NOMO-1 treated with DMSO at 0.1 percent for 48 hours (cell line): Measurements from ENCODE around the gene NBEA.

Experiments used
- DNase-seq: peaks from one replicate; lab custom pipeline; 2025; ENCODE audit not compliant: unreplicated experiment; lab: John Stamatoyannopoulos, UW

The NBEA gene

GRCh38 chr13:35472323-35472881 lies 530.3 kb downstream of the NBEA start:
- no peak for DNase-seq

DNA sequence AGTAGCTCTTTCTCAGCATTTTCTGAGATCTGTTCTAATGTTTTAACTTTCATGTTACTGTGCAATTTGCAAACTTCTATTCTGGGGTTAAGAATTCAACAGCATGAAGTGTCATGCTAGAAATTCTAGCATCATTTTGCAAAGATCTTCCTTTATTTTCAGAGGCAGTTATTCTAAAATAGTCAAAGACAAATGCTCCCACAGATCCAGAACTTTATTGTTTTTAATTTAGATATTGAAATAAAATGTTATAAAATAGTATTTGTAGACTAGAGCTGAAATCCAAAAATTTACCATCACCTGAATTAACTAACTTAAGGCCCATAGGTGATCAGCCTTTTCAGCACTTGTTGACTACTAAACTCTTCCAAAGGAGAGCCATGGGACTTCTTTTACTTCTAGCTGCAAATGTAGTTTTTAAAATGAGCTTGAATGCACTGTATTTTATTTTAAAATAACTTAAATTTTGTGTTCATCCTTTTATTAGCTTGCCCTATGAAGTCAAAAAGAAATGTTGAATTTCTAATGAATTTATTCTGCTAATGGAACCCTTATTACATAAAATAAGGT lies 531.2 kb downstream of the NBEA start:
- no peak for DNase-seq

- DNase-seq: no peak
These were observed 531.7 kb downstream of the NBEA start for GRCh38 chr13:35473802-35474201.

- no peak for DNase-seq
These were observed 532.6 kb downstream of the NBEA start for GRCh38 chr13:35474496-35475211.

DNA sequence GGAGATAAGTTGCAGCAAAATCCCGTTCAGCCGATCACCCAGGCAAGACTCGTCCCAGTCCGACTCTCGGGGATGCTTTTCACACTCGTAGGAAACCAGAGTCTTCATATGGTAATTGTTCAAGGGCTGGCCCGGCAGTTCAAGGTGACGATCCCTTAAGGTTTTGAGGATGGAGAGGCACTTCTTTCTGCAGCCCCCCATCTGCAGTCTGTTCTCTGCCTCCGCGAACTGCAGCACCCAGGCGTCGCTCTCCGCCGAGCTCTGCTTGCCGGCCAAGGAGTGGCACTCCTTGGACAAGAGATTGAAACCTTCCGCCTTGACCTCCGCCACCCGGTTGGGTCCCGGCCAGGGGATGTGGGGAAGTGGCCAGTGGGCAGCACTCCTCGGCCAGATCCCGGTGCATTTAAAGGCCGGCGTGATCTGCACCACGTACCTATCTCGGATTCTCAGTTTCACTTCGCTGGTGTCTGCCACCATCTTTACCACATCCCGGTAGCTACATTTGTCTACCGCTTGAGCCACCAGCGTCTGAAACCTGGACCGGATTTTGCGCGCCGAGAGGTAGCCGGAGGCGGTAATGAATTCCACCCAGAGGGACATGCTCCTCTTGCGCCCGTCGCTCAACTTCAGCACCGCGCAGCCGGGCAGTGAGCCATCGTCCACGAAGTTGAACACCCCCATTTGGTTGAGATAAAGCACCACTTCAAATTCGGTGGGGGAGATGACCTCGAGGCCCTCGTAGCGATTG lies 533.3 kb downstream of the NBEA start:
- no peak for DNase-seq

DNA sequence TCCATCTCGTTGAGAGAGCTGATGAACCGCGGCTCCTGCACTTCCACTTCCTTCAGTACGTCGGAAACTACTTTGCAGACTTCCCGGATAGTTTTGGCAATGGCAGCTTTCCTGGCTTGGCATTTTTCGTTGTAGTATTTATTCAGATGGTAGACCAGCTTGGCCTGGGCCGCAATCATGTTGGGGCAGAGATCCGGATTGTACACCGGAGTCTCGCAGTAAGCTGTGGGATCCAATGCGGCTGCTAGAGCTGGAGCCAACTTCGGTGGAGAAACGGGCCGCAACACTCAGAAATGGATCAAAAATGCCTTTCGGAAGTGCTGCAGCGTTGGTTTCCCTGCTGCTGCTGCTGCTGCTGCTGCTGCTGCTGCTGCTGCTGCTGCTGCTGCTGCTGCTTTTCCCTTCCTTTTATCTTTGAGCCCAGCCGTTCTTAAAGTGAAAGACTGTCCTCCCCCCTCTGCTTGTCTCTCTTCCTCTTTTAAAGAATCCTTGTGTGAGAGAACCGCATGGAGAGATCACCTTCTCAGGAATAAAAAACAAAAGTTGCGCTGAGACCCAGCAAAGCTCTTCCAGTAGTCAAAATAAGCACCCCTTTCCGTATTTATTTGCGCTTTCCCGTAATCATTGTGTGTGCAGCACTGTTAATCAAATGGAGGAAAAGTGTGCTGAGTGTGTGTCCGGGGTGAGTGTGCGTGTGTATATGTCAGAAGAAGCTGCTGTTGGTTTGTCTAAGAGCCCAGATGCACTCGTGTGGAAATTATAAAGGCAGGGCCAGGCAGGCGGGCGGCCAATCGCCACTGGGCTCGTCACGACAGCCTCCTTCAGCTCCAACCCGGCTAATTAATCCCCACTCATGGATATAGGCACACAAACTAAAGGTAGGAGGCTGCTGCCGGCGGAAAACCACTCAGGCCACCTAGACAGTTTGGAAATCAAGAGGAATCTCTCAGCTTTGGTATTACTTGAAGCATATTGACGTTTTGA lies 534.2 kb downstream of the NBEA start, which contains the start of gene MAB21L1:
Gene MAB21L1, minus strand, starts transcription at position 730 of the 984 bp plus-strand sequence. Its CDS starts 551 bp downstream, at position 179.
- DNase-seq: peak; percentile 38

DNA sequence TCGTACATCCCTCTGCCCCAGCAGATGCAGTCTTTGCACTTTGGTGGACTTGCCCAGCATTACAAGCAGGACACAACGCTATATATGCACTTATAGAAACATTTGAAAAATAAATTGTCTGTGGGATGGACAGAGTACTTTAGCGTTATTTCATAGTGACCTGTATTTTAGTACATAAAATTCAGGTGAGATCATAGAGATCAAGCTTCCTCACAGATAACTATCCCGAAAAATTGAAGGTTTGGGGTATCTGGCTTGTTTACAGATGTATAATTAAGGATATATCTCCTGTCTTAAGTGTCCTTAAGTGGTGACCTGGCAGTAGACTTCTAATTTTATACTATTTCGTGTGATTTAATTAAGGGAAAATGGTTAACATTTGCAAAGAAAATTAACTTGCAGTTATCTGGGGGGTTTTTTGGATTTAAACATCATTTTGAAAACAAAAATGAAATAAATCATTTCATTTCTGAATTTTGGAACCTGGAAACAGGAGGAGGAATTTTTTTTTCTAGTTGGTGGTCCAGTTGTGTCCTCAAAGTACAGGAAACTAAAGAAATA lies 535.4 kb downstream of the NBEA start:
- DNase-seq: no peak

DNA sequence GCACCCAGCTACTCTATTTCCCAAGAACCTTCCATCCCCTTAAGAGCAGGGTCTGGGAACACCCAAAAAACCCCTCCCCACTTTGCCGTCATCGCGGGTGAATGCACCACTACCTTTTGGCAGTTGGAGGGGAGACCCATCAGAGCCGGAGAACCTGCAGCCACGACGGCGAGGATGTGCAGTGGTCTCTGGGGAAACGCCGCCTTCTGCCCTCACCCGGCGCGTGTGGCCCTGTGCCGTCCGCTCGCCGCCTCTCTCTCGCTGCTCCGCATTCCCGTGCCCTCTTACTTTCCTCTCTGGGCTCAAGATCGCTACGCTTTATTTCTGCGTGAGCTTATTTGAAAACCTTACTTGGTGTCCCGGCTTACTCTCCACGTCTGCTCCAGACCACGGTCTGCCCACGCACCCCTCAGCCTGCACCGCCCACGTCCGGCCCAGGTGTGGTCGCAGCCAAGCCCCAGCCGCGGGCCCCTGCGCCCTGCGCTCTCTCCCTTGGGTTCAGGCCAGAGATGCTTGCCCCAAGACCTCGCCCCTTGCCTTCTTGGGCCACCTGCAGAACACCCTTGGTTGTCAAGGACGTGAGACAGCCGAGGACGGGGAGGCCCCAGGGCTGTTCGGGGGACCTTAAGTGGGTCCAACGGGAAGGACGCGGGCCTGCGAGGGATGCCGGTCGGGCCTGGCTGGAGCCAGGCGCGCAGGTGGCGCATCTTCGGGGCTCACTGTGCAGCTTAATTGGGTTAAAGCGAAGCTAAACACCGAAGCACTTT lies 536.4 kb downstream of the NBEA start:
- no peak for DNase-seq

GRCh38 chr13:35479038-35479492 lies 537.0 kb downstream of the NBEA start:
- DNase-seq: no peak

DNA sequence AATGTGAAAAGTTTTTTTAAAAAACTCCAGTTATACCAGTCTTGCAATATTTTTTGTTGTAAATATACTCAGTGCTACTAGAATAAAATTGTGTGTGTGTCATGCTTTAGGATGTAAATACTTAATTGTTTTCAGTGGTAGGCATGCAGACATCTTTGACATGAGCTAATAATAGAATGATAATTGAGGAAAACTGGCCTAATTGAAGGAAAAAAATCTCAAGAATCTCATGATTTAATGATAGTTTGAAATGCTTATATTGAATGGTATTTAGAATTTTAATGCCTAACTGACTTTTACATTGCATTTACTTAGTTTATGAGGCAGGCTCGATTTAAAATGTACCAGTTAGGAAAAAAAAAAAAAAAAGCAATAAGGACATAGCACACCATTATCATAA lies 537.6 kb downstream of the NBEA start:
- DNase-seq: no peak

- DNase-seq: no peak
These were observed 538.3 kb downstream of the NBEA start for GRCh38 chr13:35480346-35480745.

DNA sequence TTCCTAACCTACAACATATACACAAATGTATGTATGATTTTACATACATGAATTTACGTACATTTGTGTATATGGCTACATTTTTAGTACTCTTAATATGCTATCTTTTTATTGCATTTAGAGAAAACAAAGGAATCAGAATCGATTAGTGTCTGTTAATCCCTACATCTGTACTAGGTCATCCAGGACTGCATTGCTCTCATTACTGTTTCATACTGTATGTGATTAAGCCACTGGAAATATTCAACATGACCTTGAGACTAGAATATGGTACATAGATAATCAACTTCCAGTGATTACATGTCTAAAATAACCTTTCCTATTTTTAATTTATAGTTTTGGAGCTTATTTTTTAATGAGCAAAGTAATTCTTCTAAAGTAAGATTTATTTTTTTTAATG lies 539.7 kb downstream of the NBEA start:
- no peak for DNase-seq

GRCh38 chr13:35482527-35482926 lies 540.5 kb downstream of the NBEA start:
- DNase-seq: no peak

- DNase-seq: no peak
These were observed 541.7 kb downstream of the NBEA start for GRCh38 chr13:35483761-35484160.

DNA sequence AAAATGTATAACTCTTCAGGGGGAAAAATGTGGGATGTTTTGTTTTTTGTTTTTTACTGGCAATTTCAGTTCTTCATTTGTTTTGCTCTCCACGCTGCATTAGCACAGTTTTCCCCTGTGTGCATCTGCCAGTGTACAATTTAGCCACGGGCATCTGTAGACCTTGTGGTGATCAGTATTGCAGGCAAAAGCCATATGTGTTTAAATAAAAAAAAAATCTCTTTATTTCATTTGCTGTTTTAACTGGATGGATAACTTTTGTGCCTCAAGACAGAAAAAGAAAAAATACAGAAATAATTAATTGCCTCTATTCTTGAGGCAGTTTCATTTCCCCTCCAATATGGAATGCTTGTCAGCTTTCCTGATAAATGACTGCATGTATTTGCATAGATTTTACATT lies 542.3 kb downstream of the NBEA start:
- DNase-seq: no peak

DNA sequence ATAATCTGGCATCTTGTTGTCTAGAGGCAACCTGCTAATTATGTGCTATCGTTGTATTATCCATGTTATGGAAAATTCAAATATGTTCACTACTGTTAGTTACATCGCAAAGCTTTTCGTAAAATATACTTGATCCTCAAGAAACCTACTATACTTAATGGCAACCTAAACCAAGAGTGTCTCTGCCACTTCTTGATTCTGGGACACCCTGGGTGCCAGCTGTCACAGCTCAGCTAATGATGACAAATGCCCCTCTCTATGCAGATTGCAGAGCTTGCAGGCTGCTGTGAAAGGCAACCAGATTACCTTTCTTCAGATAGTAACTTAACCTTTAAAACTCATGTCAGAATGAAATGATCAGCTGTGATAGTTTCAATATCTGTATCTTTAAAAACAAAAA lies 543.4 kb downstream of the NBEA start:
- DNase-seq: no peak

GRCh38 chr13:35489050-35489449 lies 547.0 kb downstream of the NBEA start:
- DNase-seq: no peak

- peak; percentile 5 for DNase-seq
These were observed 553.9 kb downstream of the NBEA start for GRCh38 chr13:35496006-35496405.

DNA sequence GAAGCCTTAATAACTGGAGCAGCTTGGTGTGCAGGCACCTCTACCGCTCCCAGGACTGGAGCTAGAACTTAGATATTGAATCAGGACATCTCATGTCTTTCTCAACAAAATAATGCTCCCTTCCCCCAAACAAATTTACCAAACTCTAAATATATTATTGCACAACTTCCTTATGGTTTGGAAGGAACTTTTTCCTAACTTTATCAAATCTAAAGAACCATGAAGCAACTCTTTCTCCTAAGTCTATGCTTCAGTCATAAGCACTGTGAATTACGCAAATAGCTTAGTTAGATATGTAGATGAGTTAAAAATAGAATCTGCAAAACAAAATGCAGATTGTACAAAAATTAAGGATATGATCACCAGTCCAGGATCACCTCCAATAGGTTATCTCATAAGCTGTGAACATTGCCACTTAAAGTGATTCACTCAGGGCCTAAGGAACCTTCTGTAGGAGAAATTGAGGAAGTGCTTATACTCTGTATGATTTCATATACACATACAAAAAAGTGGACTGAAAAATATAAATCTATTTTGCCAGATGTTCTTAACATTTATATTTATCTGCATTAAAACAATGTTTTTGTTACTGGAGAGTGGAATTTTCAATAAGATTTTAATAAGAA lies 554.8 kb downstream of the NBEA start:
- peak; percentile 67 for DNase-seq
